Activated B cell treated with CpG ODN at 0.5 μM for 24 hours (primary cell): ENCODE measurements around the gene PIGP. TPM values are rescaled to one million over a fixed set of nuclear protein-coding genes. Genes with fewer than 3 reads are reported as not detected.
"Not testable (repeated sequence)": the region's sequence is repeated elsewhere in the genome, so short reads cannot be mapped to it uniquely, and the experiment has no call there.

Experiments used
- ATAC-seq: fragments of 200-7000 bp; cut with Tn5 transposase; one replicate; pipeline ENCODE4 v1.10.0; 2021; ENCODE audit warnings: low read depth, mild to moderate bottlenecking, moderate library complexity
- CTCF ChIA-PET: fragments of 350-600 bp; sonication (Branson Sonifier 250); formaldehyde crosslinking; loops from one replicate; lab custom pipeline; 2021; ENCODE audit warnings: antibody characterized with exemption; lab: Charles Lee
- POLR2A ChIA-PET: fragments of 350-600 bp; sonication (Branson Sonifier 250); formaldehyde crosslinking; loops from one replicate; lab custom pipeline; 2021; ENCODE audit warnings: antibody characterized with exemption; lab: Charles Lee
- DNase-seq: peaks from one replicate; pipeline ENCODE4 v3.0.0; 2022
- H3K27ac Mint-ChIP-seq: one replicate; pipeline ENCODE4 v1.8.0; 2020; ENCODE audit warnings: mixed read lengths
- H3K27me3 Mint-ChIP-seq: one replicate; pipeline ENCODE4 v1.8.0; 2021; ENCODE audit warnings: mixed read lengths
- H3K36me3 Mint-ChIP-seq: one replicate; pipeline ENCODE4 v1.8.0; 2021; ENCODE audit warnings: low read depth, mixed read lengths
- H3K4me1 Mint-ChIP-seq: one replicate; pipeline ENCODE4 v1.8.0; 2021; ENCODE audit warnings: mixed read lengths
- H3K4me3 Mint-ChIP-seq: one replicate; pipeline ENCODE4 v1.8.0; 2020; ENCODE audit warnings: mild to moderate bottlenecking, mixed read lengths
- H3K9me3 Mint-ChIP-seq: one replicate; pipeline ENCODE4 v1.8.0; 2020; ENCODE audit warnings: mixed read lengths
- intact Hi-C: fragments of 100-400 bp; cut with micrococcal nuclease; formaldehyde crosslinking; loops from one replicate; pipeline ENCODE4 v1.15.1; 2024
- total RNA-seq: library from RNA; stranded (reverse); gene quantifications from 2 replicates; pipeline ENCODE4 v1.2.3, GENCODE V29; 2022
- TF ChIP-seq, protein P1 (sequence below): fragments of 200-600 bp; IDR thresholded peaks from one replicate; pipeline ENCODE4 v1.8.0; 2022; ENCODE audit warnings: antibody characterized with exemption, mild to moderate bottlenecking

Gene PIGP
- total RNA-seq, 1 donor from 2014 or later = 17.7 TPM

DNA sequence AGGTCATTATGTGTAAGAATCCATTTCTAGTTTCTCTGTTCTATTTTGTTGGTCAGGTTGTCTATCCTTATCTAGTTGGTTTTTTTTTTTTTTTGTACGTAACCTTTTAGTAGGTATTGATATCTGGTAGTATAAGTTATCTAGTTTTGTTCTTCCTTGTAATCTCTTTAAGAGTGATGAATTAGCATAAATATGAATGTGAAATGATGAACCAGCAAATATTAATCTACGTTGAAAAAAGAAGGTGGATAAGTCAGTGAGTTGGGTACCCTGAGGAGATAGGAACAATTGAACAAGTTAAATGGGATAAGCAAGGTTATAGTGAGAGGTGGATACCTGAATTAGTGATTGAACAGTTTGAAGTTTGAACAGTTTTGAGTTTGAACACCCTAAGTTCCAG lies 34.1 kb upstream of the PIGP start:
- peaks cover 11% of the 10 kb centered on the region for H3K36me3 Mint-ChIP-seq
- ATAC-seq (no peak), DNase-seq (no peak)
- no peaks in the 10 kb centered on the region for H3K4me1 Mint-ChIP-seq
- ChIA-PET CTCF (no interaction called here), POLR2A (no interaction called here)
- no peak overlapping the region for H3K27ac Mint-ChIP-seq
- intact Hi-C loops = no loop called here
- no peaks in the 10 kb centered on the region for H3K9me3 Mint-ChIP-seq
- H3K27me3 Mint-ChIP-seq = no peaks in the 10 kb centered on the region
- TF ChIP-seq, protein P1, sequence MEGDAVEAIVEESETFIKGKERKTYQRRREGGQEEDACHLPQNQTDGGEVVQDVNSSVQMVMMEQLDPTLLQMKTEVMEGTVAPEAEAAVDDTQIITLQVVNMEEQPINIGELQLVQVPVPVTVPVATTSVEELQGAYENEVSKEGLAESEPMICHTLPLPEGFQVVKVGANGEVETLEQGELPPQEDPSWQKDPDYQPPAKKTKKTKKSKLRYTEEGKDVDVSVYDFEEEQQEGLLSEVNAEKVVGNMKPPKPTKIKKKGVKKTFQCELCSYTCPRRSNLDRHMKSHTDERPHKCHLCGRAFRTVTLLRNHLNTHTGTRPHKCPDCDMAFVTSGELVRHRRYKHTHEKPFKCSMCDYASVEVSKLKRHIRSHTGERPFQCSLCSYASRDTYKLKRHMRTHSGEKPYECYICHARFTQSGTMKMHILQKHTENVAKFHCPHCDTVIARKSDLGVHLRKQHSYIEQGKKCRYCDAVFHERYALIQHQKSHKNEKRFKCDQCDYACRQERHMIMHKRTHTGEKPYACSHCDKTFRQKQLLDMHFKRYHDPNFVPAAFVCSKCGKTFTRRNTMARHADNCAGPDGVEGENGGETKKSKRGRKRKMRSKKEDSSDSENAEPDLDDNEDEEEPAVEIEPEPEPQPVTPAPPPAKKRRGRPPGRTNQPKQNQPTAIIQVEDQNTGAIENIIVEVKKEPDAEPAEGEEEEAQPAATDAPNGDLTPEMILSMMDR = no peak
- no peak overlapping the region for H3K4me3 Mint-ChIP-seq

DNA sequence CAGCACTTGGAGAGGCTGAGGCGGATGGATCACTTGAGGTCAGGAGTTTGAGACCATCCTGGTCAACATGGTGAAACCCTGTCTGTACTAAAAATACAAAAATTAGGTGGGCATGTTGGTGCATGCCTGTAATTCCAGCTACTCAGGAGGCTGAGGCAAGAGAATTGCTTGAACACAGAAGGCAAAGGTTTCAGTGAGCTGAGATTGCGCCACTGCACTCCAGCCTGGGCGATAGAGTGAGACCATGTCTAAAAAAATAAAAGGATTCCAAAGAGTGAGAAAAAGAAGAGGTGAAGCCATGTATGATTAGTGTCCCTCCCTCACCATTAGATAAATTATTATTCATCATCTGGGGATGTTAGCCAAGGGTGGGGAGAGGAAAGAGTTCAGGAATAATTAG lies 29.9 kb upstream of the PIGP start:
- intact Hi-C loops, POLR2A ChIA-PET: not testable (repeated sequence)

DNA sequence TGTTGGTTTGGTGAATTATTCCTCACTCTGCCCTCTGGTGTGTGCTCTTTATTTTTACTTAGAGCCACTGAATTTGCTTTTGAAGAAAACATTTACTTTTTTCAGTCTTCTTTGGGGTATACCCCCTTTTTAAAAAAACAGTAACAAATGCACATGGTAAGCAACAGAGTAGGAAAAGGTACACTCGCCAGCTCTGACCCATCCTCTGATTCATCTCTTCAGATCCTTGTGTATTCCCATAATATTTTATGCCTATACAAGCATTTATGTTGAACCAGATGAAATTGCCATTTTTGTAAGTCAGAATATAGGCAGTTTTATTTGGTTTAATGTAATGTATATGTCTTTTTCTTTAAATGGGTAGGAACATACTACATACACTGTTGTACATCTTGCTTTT lies 28.5 kb upstream of the PIGP start:
- no peaks in the 10 kb centered on the region for H3K4me1 Mint-ChIP-seq
- DNase-seq = no peak
- intact Hi-C loops = no loop called here
- H3K36me3 Mint-ChIP-seq = peaks cover 36% of the 10 kb centered on the region
- H3K27ac Mint-ChIP-seq = no peak overlapping the region
- POLR2A ChIA-PET = no interaction called here
- no peak for ATAC-seq
- TF ChIP-seq, protein P1 = no peak
- CTCF ChIA-PET = no interaction called here
- H3K27me3 Mint-ChIP-seq = no peaks in the 10 kb centered on the region
- H3K4me3 Mint-ChIP-seq = no peak overlapping the region
- H3K9me3 Mint-ChIP-seq = no peaks in the 10 kb centered on the region

More for the DNA sequence above, 29.9 kb upstream of the PIGP start:
- ATAC-seq, H3K4me3 Mint-ChIP-seq, H3K27me3 Mint-ChIP-seq, H3K4me1 Mint-ChIP-seq, CTCF ChIA-PET, H3K9me3 Mint-ChIP-seq, DNase-seq, H3K27ac Mint-ChIP-seq: not testable (repeated sequence)
- peaks cover 28% of the 10 kb centered on the region for H3K36me3 Mint-ChIP-seq

DNA sequence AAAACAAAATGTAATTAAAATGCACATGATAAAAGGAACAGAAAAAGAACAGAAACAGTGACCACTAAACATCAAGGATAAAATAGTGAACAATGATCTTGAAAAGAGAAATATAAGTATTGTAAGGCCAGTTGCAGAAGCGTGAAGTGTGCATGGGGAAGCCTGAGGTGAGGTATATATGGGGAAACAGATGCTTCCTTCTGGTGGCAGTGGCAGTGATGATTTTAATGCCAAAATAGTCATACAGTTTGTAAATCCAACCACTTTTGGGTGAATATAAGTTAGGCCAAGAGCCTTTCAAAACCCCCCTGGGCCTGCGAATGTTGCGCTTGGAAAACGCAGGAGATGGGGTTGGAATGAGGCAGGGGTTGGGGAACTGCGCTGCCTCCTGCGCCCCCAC lies 27.4 kb upstream of the PIGP start:
- Mint-ChIP-seq H3K9me3 (no peaks in the 10 kb centered on the region), H3K27ac (no peak overlapping the region), H3K4me1 (no peaks in the 10 kb centered on the region), H3K4me3 (no peak overlapping the region), H3K27me3 (no peaks in the 10 kb centered on the region), H3K36me3 (peaks cover 47% of the 10 kb centered on the region)
- ATAC-seq (no peak), DNase-seq (no peak)
- TF ChIP-seq, protein P1 = no peak
- POLR2A ChIA-PET = no interaction called here
- intact Hi-C loops = no loop called here
- CTCF ChIA-PET = no interaction called here

DNA sequence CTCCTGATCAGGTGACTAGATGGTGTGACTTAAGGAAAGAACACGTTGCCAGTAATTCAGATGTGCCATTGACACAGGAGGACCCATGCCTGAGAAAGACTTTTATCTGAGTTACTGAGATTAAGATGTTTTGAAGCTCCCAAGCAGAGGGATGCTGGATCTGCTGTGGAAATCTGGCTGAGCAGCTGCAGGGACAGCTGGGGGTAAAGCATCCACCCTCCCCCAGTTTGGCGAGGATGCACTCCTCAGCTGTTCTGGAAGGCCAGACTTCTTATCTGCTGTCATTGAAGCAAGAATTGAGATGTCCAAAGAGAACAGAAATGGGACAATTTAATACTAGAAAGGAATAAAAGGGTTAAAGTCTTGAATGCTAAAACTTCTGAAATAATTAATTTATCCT lies 25.9 kb upstream of the PIGP start:
- Mint-ChIP-seq H3K4me1 (no peaks in the 10 kb centered on the region), H3K36me3 (peaks cover 56% of the 10 kb centered on the region), H3K27ac (no peak overlapping the region), H3K4me3 (no peak overlapping the region), H3K27me3 (no peaks in the 10 kb centered on the region), H3K9me3 (no peaks in the 10 kb centered on the region)
- intact Hi-C loops = no loop called here
- DNase-seq = no peak
- no peak for ATAC-seq
- ChIA-PET POLR2A (no interaction called here), CTCF (no interaction called here)
- TF ChIP-seq, protein P1 = no peak

DNA sequence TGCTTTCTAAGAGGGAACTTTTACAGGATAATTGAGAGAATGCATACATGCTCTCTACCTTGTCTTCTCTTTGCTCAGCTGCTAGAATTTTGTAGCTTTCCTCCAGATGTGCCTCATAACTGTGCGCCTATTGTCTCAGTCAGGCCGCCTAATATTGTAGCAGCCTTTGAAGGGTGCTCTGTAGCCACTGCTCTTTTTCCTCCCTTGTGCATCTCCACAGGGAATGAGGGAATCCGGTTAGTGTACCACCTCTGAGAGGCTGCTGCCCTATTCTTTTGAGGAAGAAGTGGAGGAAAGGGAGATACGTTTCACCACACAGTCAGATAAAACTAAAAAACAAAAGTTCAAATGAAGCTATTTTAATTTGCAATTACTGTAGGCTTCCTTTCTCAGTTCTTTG lies 22.9 kb upstream of the PIGP start:
- ATAC-seq = no peak
- ChIA-PET CTCF (no interaction called here), POLR2A (no interaction called here)
- TF ChIP-seq, protein P1 = no peak
- Mint-ChIP-seq H3K4me1 (no peaks in the 10 kb centered on the region), H3K27me3 (no peaks in the 10 kb centered on the region), H3K27ac (no peak overlapping the region), H3K36me3 (peaks cover 69% of the 10 kb centered on the region), H3K9me3 (no peaks in the 10 kb centered on the region), H3K4me3 (no peak overlapping the region)
- intact Hi-C loops = no loop called here
- DNase-seq = no peak
